ENCODE measurements around the gene IFNK. TPM values are rescaled to one million over a fixed set of nuclear protein-coding genes. Genes with fewer than 3 reads are reported as not detected.

IFNK gene
- total and polyA plus RNA-seq, 4 donors = not detected

- Histone ChIP-seq H3K4me3 (ENCODE audit: low read depth in 1 of 3, low read length in 3 of 3) (no peak overlapping the region), H3K27ac (ENCODE audit: low read depth in 1 of 2, low read length in 2 of 2) (no peak overlapping the region), H3K9ac (ENCODE audit: low read depth in 1 of 2, low read length in 2 of 2) (no peak overlapping the region), H3K27me3 (ENCODE audit: control insufficient read depth in 4 of 4, insufficient read depth in 4 of 4, low read length in 3 of 4) (no peaks in the 10 kb centered on the region), H3K4me1 (ENCODE audit: control insufficient read depth in 4 of 4, insufficient read depth in 4 of 4, low read length in 3 of 4) (no peaks in the 10 kb centered on the region), H3K36me3 (ENCODE audit: control insufficient read depth in 4 of 4, insufficient read depth in 3 of 4, low read depth in 1 of 4, low read length in 3 of 4) (peaks cover 0 to 65% (median 46%) of the 10 kb centered on the region in 4 donors), H3K9me3 (ENCODE audit: control insufficient read depth in 4 of 4, low read length in 3 of 4) (no peaks in the 10 kb centered on the region)
- no peak for DNase-seq (ENCODE audit: low spot score)
- no peak for TF ChIP-seq NR2F2 (IDR thresholded peaks at IDR 0.05)
- TF ChIP-seq HNF4G (IDR thresholded peaks at IDR 0.05) = no peak
- no peak for TF ChIP-seq TAF1 (conservative IDR thresholded peaks at IDR 0.05)
- no peak for TF ChIP-seq ZBTB33 (IDR thresholded peaks at IDR 0.05)
- no peak for TF ChIP-seq MAX (IDR thresholded peaks at IDR 0.05)
- TF ChIP-seq YY1 (IDR thresholded peaks at IDR 0.05) = no peak
- TF ChIP-seq CTCF (IDR thresholded peaks at IDR 0.05; ENCODE audit: low read depth, low read length, missing input control) = no peak
- TF ChIP-seq SP1 (IDR thresholded peaks at IDR 0.05) = no peak
- no peak for TF ChIP-seq FOXA1 (IDR thresholded peaks at IDR 0.05)
- TF ChIP-seq EGR1 (IDR thresholded peaks at IDR 0.05; ENCODE audit: low read depth in 2 of 2) = no peak
- TF ChIP-seq REST (IDR thresholded peaks at IDR 0.05) = no peak
- TF ChIP-seq FOXA2 (IDR thresholded peaks at IDR 0.05) = no peak
- TF ChIP-seq HNF4A (conservative IDR thresholded peaks at IDR 0.05) = no peak
- TF ChIP-seq RXRA (IDR thresholded peaks at IDR 0.05) = no peak
- TF ChIP-seq RAD21 (IDR thresholded peaks at IDR 0.05) = no peak
- no peak for TF ChIP-seq JUND (IDR thresholded peaks at IDR 0.05)
- TF ChIP-seq ATF3 (IDR thresholded peaks at IDR 0.05) = no peak
These were observed 34.2 kb downstream of the IFNK start for GRCh38 chr9:27558307-27558706.

- Histone ChIP-seq H3K4me3 (ENCODE audit: low read depth in 1 of 3, low read length in 3 of 3) (no peak overlapping the region), H3K4me1 (ENCODE audit: control insufficient read depth in 4 of 4, insufficient read depth in 4 of 4, low read length in 3 of 4) (peaks cover 0 to 3% (median 1%) of the 10 kb centered on the region in 4 donors), H3K9me3 (ENCODE audit: control insufficient read depth in 4 of 4, low read length in 3 of 4) (no peaks in the 10 kb centered on the region), H3K27me3 (ENCODE audit: control insufficient read depth in 4 of 4, insufficient read depth in 4 of 4, low read length in 3 of 4) (no peaks in the 10 kb centered on the region), H3K9ac (ENCODE audit: low read depth in 1 of 2, low read length in 2 of 2) (no peak overlapping the region), H3K36me3 (ENCODE audit: control insufficient read depth in 4 of 4, insufficient read depth in 3 of 4, low read depth in 1 of 4, low read length in 3 of 4) (peaks cover 0 to 58% (median 37%) of the 10 kb centered on the region in 4 donors), H3K27ac (ENCODE audit: low read depth in 1 of 2, low read length in 2 of 2) (no peak overlapping the region)
- DNase-seq (ENCODE audit: low spot score) = no peak
- TF ChIP-seq FOXA1 (IDR thresholded peaks at IDR 0.05) = no peak
- no peak for TF ChIP-seq RAD21 (IDR thresholded peaks at IDR 0.05)
- no peak for TF ChIP-seq HNF4A (conservative IDR thresholded peaks at IDR 0.05)
- TF ChIP-seq HNF4G (IDR thresholded peaks at IDR 0.05) = no peak
- TF ChIP-seq SP1 (IDR thresholded peaks at IDR 0.05) = no peak
- TF ChIP-seq JUND (IDR thresholded peaks at IDR 0.05) = no peak
- no peak for TF ChIP-seq EGR1 (IDR thresholded peaks at IDR 0.05; ENCODE audit: low read depth in 2 of 2)
These were observed 36.4 kb downstream of the IFNK start for GRCh38 chr9:27560457-27560856.
